MM.1S (cell line): ENCODE data around the gene PPP2R1B.

Experiments
- DNase-seq: peaks from one replicate; pipeline ENCODE4 v3.0.0-alpha.2; 2015
- H2AFZ ChIP-seq: fragments of 300-600 bp; sonication (generic); 2 replicates; pipeline ENCODE4 v1.6.0; 2016; ENCODE audit warnings: antibody characterized with exemption, low read length
- H3F3A ChIP-seq: fragments of 300-600 bp; sonication (generic); 2 replicates; pipeline ENCODE4 v1.6.1; 2016; ENCODE audit warnings: mild to moderate bottlenecking, antibody characterized with exemption, low read length, moderate library complexity, mixed read lengths; ENCODE audit not compliant: insufficient read depth
- H3K27ac ChIP-seq: fragments of 300-600 bp; sonication (generic); 2 replicates; pipeline ENCODE4 v1.5.1; 2016; ENCODE audit warnings: mild to moderate bottlenecking, low read length
- H3K27me3 ChIP-seq: fragments of 300-600 bp; sonication (generic); replicated peaks from 2 replicates; pipeline ENCODE4 v1.6.0; 2016; ENCODE audit warnings: low read length; ENCODE audit not compliant: insufficient read depth
- H3K36me3 ChIP-seq: fragments of 300-600 bp; sonication (generic); replicated peaks from 2 replicates; pipeline ENCODE4 v1.6.1; 2016; ENCODE audit warnings: mild to moderate bottlenecking, low read length, mixed read lengths; ENCODE audit not compliant: insufficient read depth
- H3K4me1 ChIP-seq: fragments of 300-600 bp; sonication (generic); 2 replicates; pipeline ENCODE4 v1.6.1; 2016; ENCODE audit warnings: low read length, mixed read lengths
- H3K4me2 ChIP-seq: fragments of 300-600 bp; sonication (generic); 2 replicates; pipeline ENCODE4 v1.6.0; 2016; ENCODE audit warnings: low read depth, low read length
- H3K4me3 ChIP-seq: fragments of 300-600 bp; sonication (generic); 2 replicates; pipeline ENCODE4 v1.5.1; 2016; ENCODE audit warnings: low read length, mixed read lengths
- H3K79me2 ChIP-seq: fragments of 300-600 bp; sonication (generic); 2 replicates; pipeline ENCODE4 v1.6.1; 2016; ENCODE audit warnings: mixed run types, low read length, mixed read lengths
- H3K9ac ChIP-seq: fragments of 300-600 bp; sonication (generic); 2 replicates; pipeline ENCODE4 v1.6.1; 2016; ENCODE audit warnings: low read length, mixed read lengths
- H3K9me2 ChIP-seq: fragments of 300-600 bp; sonication (generic); replicated peaks from 2 replicates; pipeline ENCODE4 v1.6.1; 2016; ENCODE audit warnings: mild to moderate bottlenecking, low read length, mixed read lengths; ENCODE audit not compliant: insufficient read depth
- H3K9me3 ChIP-seq: fragments of 300-600 bp; sonication (generic); replicated peaks from 2 replicates; pipeline ENCODE4 v1.6.1; 2016; ENCODE audit warnings: mild to moderate bottlenecking, low read length, mixed read lengths; ENCODE audit not compliant: insufficient read depth
- H4K20me1 ChIP-seq: fragments of 300-600 bp; sonication (generic); 2 replicates; pipeline ENCODE4 v1.6.1; 2016; ENCODE audit warnings: mild to moderate bottlenecking, low read length, moderate library complexity, mixed read lengths; ENCODE audit not compliant: insufficient read depth
- CTCF ChIP-seq: fragments of 300-600 bp; sonication (generic); IDR thresholded peaks from 2 replicates; pipeline ENCODE4 v1.5.1; 2016; ENCODE audit warnings: antibody characterized with exemption, low read length, mixed read lengths
- EZH2 ChIP-seq: fragments of 300-600 bp; sonication (generic); optimal IDR thresholded peaks from 2 replicates; pipeline ENCODE3; 2017; ENCODE audit warnings: low read depth, mild to moderate bottlenecking, antibody characterized with exemption, low read length, mixed read lengths
- EZH2phosphoT487 ChIP-seq: fragments of 300-600 bp; sonication (generic); IDR thresholded peaks from 2 replicates; pipeline ENCODE4 v1.6.1; 2018; ENCODE audit warnings: antibody characterized with exemption, low read length

The PPP2R1B gene

DNA sequence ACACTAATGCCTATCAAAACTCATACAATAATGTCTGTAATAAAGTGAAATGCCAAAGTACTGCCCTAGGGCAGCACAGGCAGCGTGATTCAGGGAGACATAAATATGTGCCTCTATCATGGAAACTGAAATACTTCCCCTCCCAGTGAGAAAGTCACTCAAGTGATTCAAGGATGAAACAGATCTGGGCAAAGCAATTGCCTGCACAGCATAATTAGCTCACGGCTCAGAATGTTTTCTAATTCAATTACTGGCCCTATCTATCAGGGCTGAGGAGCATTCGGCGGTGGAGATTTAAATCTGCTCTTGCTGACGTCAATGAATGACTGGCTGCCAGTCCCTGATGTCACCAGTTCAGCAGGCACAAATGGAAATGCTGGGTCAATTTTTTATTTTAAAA is 27.7 kb upstream of the PPP2R1B start:
- Histone ChIP-seq H3K4me2 (no peak overlapping the region), H3K4me1 (peaks cover 3% of the 10 kb centered on the region; the same call in 1 of the 2 replicates), H3F3A (no peaks in the 10 kb centered on the region), H3K27me3 (no peaks in the 10 kb centered on the region), H2AFZ (no peak overlapping the region), H3K36me3 (no peaks in the 10 kb centered on the region), H3K9me2 (no peaks in the 10 kb centered on the region), H3K4me3 (no peak overlapping the region), H3K79me2 (no peaks in the 10 kb centered on the region), H3K27ac (no peak overlapping the region), H4K20me1 (no peaks in the 10 kb centered on the region), H3K9me3 (no peaks in the 10 kb centered on the region), H3K9ac (no peak overlapping the region)
- TF ChIP-seq CTCF (no peak), EZH2 (no peak), EZH2phosphoT487 (no peak)
- no peak for DNase-seq

DNA sequence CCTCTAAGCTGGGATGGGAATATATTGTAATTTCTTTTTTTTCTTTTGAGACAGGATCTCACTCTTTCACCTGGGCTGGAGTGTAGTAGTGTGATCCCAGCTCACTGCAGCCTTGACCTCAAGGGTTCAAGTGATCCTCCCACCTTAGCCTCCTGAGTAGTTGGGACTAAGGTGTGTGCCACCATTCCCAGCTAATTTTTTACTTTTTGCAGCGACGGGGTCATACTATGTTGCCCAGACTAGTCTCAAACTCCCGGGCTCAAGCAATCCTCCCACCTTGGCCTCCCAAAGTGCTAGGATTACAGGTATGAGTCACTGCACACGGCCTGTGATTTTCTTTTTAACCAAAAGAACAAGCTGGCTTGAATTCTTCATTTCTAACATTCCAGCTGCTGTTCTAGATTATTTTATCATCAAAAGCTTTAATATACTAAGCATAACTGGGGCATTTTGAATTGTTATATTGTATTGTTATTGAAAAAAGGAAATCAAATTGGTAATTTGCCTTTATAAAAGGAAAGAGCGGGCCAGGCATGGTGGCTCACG is 26.8 kb upstream of the PPP2R1B start:
- H2AFZ ChIP-seq, result no peak overlapping the region
- H3K36me3 ChIP-seq, result no peaks in the 10 kb centered on the region
- H4K20me1 ChIP-seq, result no peaks in the 10 kb centered on the region
- H3K27me3 ChIP-seq, result no peaks in the 10 kb centered on the region
- no peaks in the 10 kb centered on the region for H3K79me2 ChIP-seq
- no peak overlapping the region for H3K9ac ChIP-seq
- no peak for TF ChIP-seq EZH2
- no peak for TF ChIP-seq EZH2phosphoT487
- no peak for TF ChIP-seq CTCF
- DNase-seq, result no peak
- H3F3A ChIP-seq, result no peaks in the 10 kb centered on the region
- H3K4me2 ChIP-seq, result no peak overlapping the region
- no peaks in the 10 kb centered on the region for H3K9me2 ChIP-seq
- H3K4me1 ChIP-seq, result peaks cover 3% of the 10 kb centered on the region; the same call in 1 of the 2 replicates
- H3K9me3 ChIP-seq, result no peaks in the 10 kb centered on the region
- no peak overlapping the region for H3K4me3 ChIP-seq
- no peak overlapping the region for H3K27ac ChIP-seq

- Histone ChIP-seq H3K9me3 (no peaks in the 10 kb centered on the region), H3K4me1 (peaks cover 3% of the 10 kb centered on the region; the same call in 1 of the 2 replicates), H3K4me3 (no peak overlapping the region), H3F3A (no peaks in the 10 kb centered on the region), H3K9ac (no peak overlapping the region), H3K79me2 (no peaks in the 10 kb centered on the region), H3K4me2 (no peak overlapping the region), H4K20me1 (no peaks in the 10 kb centered on the region), H3K27ac (no peak overlapping the region), H2AFZ (no peak overlapping the region), H3K36me3 (no peaks in the 10 kb centered on the region), H3K27me3 (no peaks in the 10 kb centered on the region), H3K9me2 (no peaks in the 10 kb centered on the region)
- no peak for DNase-seq
- no peak for TF ChIP-seq EZH2phosphoT487
- no peak for TF ChIP-seq EZH2
- no peak for TF ChIP-seq CTCF
These were observed 26.1 kb upstream of the PPP2R1B start for GRCh38 chr11:111792314-111792713.
